SK-N-MC (cell line): ENCODE results near the gene CPT1B.

ENCODE experiments used
- DNase-seq: peaks from one replicate; pipeline ENCODE4 v3.0.0-alpha.2; 2011; ENCODE audit warnings: low read depth, low spot score
- H3K27ac ChIP-seq: fragments of 200-600 bp; sonication (generic); 2 replicates; pipeline ENCODE4 v1.5.1; 2016; ENCODE audit warnings: mixed run types
- H3K36me3 ChIP-seq: fragments of 200-600 bp; sonication (generic); 2 replicates; pipeline ENCODE4 v1.6.1; 2017; ENCODE audit warnings: antibody characterized with exemption, low read length, mixed read lengths; ENCODE audit not compliant: insufficient read depth
- H3K4me3 ChIP-seq: fragments of 200-600 bp; sonication (generic); 2 replicates; pipeline ENCODE4 v1.5.1; 2016
- H3K9ac ChIP-seq: fragments of 200-600 bp; sonication (generic); 2 replicates; pipeline ENCODE4 v1.8.0; 2017; ENCODE audit warnings: mixed run types, mixed read lengths; ENCODE audit not compliant: insufficient read length
- H3K9me3 ChIP-seq: fragments of 200-600 bp; sonication (generic); 2 replicates; pipeline ENCODE4 v1.6.1; 2017; ENCODE audit warnings: low read depth, mild to moderate bottlenecking, antibody characterized with exemption, low read length, moderate library complexity, mixed read lengths
- EZH2 ChIP-seq: fragments of 200-600 bp; sonication (generic); IDR thresholded peaks from one replicate; pipeline ENCODE4 v1.6.1; 2017; ENCODE audit warnings: antibody characterized with exemption
- FOXP2 ChIP-seq: optimal IDR thresholded peaks from 2 replicates; pipeline ENCODE3; 2011; ENCODE audit warnings: mild to moderate bottlenecking, moderate library complexity; ENCODE audit not compliant: insufficient read depth; ENCODE audit errors: extremely low read length, control extremely low read depth
- POLR2AphosphoS5 ChIP-seq: IDR thresholded peaks from 2 replicates; pipeline ENCODE4 v1.6.1; 2012; ENCODE audit warnings: mild to moderate bottlenecking, low read depth, low read length, borderline replicate concordance

CPT1B gene

GRCh38 chr22:50532824-50533796, 45.1 kb downstream of the CPT1B start:
- H3K9me3 ChIP-seq = no peaks in the 10 kb centered on the region
- H3K9ac ChIP-seq = no peak overlapping the region
- no peak for TF ChIP-seq FOXP2
- no peak for TF ChIP-seq POLR2AphosphoS5
- TF ChIP-seq EZH2 = no peak
- no peaks in the 10 kb centered on the region for H3K36me3 ChIP-seq
- H3K4me3 ChIP-seq = no peak overlapping the region
- no peak for DNase-seq
- H3K27ac ChIP-seq = peak overlapping the region; percentile 42; the same call in 1 of the 2 replicates

- Histone ChIP-seq H3K9me3 (no peaks in the 10 kb centered on the region), H3K4me3 (no peak overlapping the region), H3K9ac (no peak overlapping the region), H3K27ac (no peak overlapping the region), H3K36me3 (no peaks in the 10 kb centered on the region)
- no peak for DNase-seq
- TF ChIP-seq POLR2AphosphoS5 = no peak
- no peak for TF ChIP-seq FOXP2
- TF ChIP-seq EZH2 = no peak
Observed at GRCh38 chr22:50531962-50532674, 46.1 kb downstream of the CPT1B start.

GRCh38 chr22:50531546-50531961, 46.7 kb downstream of the CPT1B start:
- DNase-seq = no peak
- TF ChIP-seq EZH2 (no peak), FOXP2 (no peak), POLR2AphosphoS5 (no peak)
- Histone ChIP-seq H3K9me3 (no peaks in the 10 kb centered on the region), H3K27ac (no peak overlapping the region), H3K9ac (peak overlapping the region; percentile 20), H3K4me3 (peak overlapping the region; percentile 82; the same call in 1 of the 2 replicates), H3K36me3 (no peaks in the 10 kb centered on the region)

GRCh38 chr22:50530877-50531545, 47.2 kb downstream of the CPT1B start:
- TF ChIP-seq FOXP2 (no peak), EZH2 (no peak), POLR2AphosphoS5 (no peak)
- Histone ChIP-seq H3K9ac (peak overlapping the region; percentile 78), H3K9me3 (no peaks in the 10 kb centered on the region), H3K36me3 (no peaks in the 10 kb centered on the region), H3K27ac (no peak overlapping the region), H3K4me3 (peak overlapping the region; percentile 82)
- DNase-seq = no peak

- Histone ChIP-seq H3K27ac (no peak overlapping the region), H3K36me3 (no peaks in the 10 kb centered on the region), H3K9ac (peak overlapping the region; percentile 78), H3K4me3 (peak overlapping the region; percentile 82), H3K9me3 (no peaks in the 10 kb centered on the region)
- DNase-seq = no peak
- TF ChIP-seq POLR2AphosphoS5 (no peak), EZH2 (no peak), FOXP2 (no peak)
Observed at GRCh38 chr22:50530580-50530876, 47.7 kb downstream of the CPT1B start.

GRCh38 chr22:50529897-50530579, 48.2 kb downstream of the CPT1B start, which contains the start of gene TYMP:
TSS of gene TYMP (minus strand) at chr22:50530012. CDS start at chr22:50529709, 303 bp downstream.
- peak within 1 kb of the TSS; percentile 82 for H3K4me3 ChIP-seq
- H3K9me3 ChIP-seq = no peaks in the 10 kb centered on the region
- DNase-seq = no peak
- H3K27ac ChIP-seq = no peak within 1 kb of the TSS
- TF ChIP-seq FOXP2 = no peak
- TF ChIP-seq EZH2 = no peak
- no peak for TF ChIP-seq POLR2AphosphoS5
- peak within 1 kb of the TSS; percentile 78 for H3K9ac ChIP-seq
- no peaks in the 10 kb centered on the region for H3K36me3 ChIP-seq

GRCh38 chr22:50529416-50529896, 48.8 kb downstream of the CPT1B start:
- TF ChIP-seq POLR2AphosphoS5 (no peak), EZH2 (no peak), FOXP2 (no peak)
- peak overlapping the region; percentile 82 for H3K4me3 ChIP-seq
- H3K27ac ChIP-seq = no peak overlapping the region
- H3K9me3 ChIP-seq = no peaks in the 10 kb centered on the region
- no peaks in the 10 kb centered on the region for H3K36me3 ChIP-seq
- DNase-seq = no peak
- no peak overlapping the region for H3K9ac ChIP-seq
